PC-9 (cell line): ENCODE results near the gene TTLL1. TPM values are rescaled to one million over a fixed set of nuclear protein-coding genes. Genes with fewer than 3 reads are reported as not detected.

Experiments
- BruUV-seq: library from RNA; stranded (reverse); fragments of 400-500 nt; replicated peaks from 2 replicates; lab custom pipeline; 2021; lab: Mats Ljungman, UMichigan
- CTCF ChIA-PET: fragments of 300-600 bp; sonication (Branson Sonifier 250); formaldehyde crosslinking; loops from one replicate; lab custom pipeline; 2022; ENCODE audit warnings: antibody characterized with exemption; lab: Charles Lee
- POLR2A ChIA-PET: fragments of 300-600 bp; sonication (Branson Sonifier 250); formaldehyde crosslinking; loops from one replicate; lab custom pipeline; 2022; ENCODE audit warnings: antibody characterized with exemption; ENCODE audit not compliant: unreplicated experiment; lab: Charles Lee
- DNase-seq, 2 experiments: peaks; one replicate each; pipeline versions ENCODE4 v3.0.0 to v3.0.0-alpha.2; 2015 to 2022; ENCODE audit warnings: mixed read lengths in 1 of 2
- H2AFZ ChIP-seq: fragments of 200-600 bp; sonication (generic); 2 replicates; pipeline ENCODE4 v1.8.1; 2017; ENCODE audit warnings: antibody characterized with exemption
- H3F3A ChIP-seq: fragments of 200-600 bp; sonication (generic); 2 replicates; pipeline ENCODE4 v1.8.1; 2017; ENCODE audit warnings: antibody characterized with exemption, mild to moderate bottlenecking, low read depth; ENCODE audit not compliant: insufficient read depth
- H3K27ac ChIP-seq: fragments of 200-600 bp; sonication (generic); 2 replicates; pipeline ENCODE4 v1.6.1; 2016; ENCODE audit warnings: mixed run types
- H3K27me3 ChIP-seq: fragments of 200-600 bp; sonication (generic); 2 replicates; pipeline ENCODE4 v1.6.1; 2016; ENCODE audit warnings: low read depth, mixed run types; ENCODE audit not compliant: insufficient read depth
- H3K36me3 ChIP-seq: fragments of 200-600 bp; sonication (generic); 2 replicates; pipeline ENCODE4 v1.6.1; 2016; ENCODE audit warnings: low read depth, mixed run types
- H3K4me1 ChIP-seq: fragments of 200-600 bp; sonication (generic); replicated peaks from 2 replicates; pipeline ENCODE4 v1.6.1; 2016; ENCODE audit warnings: mixed run types; ENCODE audit not compliant: insufficient read depth
- H3K4me2 ChIP-seq: fragments of 200-600 bp; sonication (generic); 2 replicates; pipeline ENCODE4 v1.6.1; 2017; ENCODE audit warnings: mixed run types
- H3K4me3 ChIP-seq: fragments of 200-600 bp; sonication (generic); 2 replicates; pipeline ENCODE4 v1.6.1; 2016; ENCODE audit warnings: mixed run types
- H3K79me2 ChIP-seq: fragments of 200-600 bp; sonication (generic); 2 replicates; pipeline ENCODE4 v1.6.1; 2017; ENCODE audit warnings: low read depth, mixed run types
- H3K9me2 ChIP-seq: fragments of 200-600 bp; sonication (generic); 2 replicates; pipeline ENCODE4 v1.8.1; 2017; ENCODE audit warnings: mild to moderate bottlenecking; ENCODE audit not compliant: insufficient read depth
- H3K9me3 ChIP-seq: fragments of 200-600 bp; sonication (generic); 2 replicates; pipeline ENCODE4 v1.8.1; 2016; ENCODE audit warnings: low read depth; ENCODE audit not compliant: insufficient read depth
- H4K20me1 ChIP-seq: fragments of 200-600 bp; sonication (generic); 2 replicates; pipeline ENCODE4 v1.8.1; 2017; ENCODE audit not compliant: insufficient read depth
- CTCF ChIP-seq: fragments of 200-600 bp; sonication (generic); conservative IDR thresholded peaks from 2 replicates; pipeline ENCODE4 v1.6.1; 2017; ENCODE audit warnings: mixed run types, antibody characterized with exemption, mild to moderate bottlenecking, moderate library complexity
- EZH2 ChIP-seq: fragments of 200-600 bp; sonication (generic); IDR thresholded peaks from 2 replicates; pipeline ENCODE4 v1.8.0; 2017; ENCODE audit warnings: antibody characterized with exemption, low read depth
- intact Hi-C: fragments of 100-400 bp; cut with micrococcal nuclease; formaldehyde crosslinking; loops from one replicate; pipeline ENCODE4 v1.10.0; 2022; ENCODE audit not compliant: unreplicated experiment
- total RNA-seq: library from RNA; stranded (reverse); gene quantifications from 2 replicates; pipeline ENCODE4 v1.2.3, GENCODE V29; 2021

The TTLL1 gene
- total RNA-seq, 1 experiment from 2014 or later, result 7.8 TPM

GRCh38 chr22:43066844-43067385, 22.3 kb downstream of the TTLL1 start:
- H3F3A ChIP-seq, result peaks cover 7% of the 10 kb centered on the region
- peak overlapping the region; percentile 34; the same call in 1 of the 2 replicates for H3K4me2 ChIP-seq
- no peak overlapping the region for H3K27ac ChIP-seq
- H3K9me2 ChIP-seq, result no peaks in the 10 kb centered on the region
- H3K9me3 ChIP-seq, result no peaks in the 10 kb centered on the region
- peak; percentile 41 to 63 for DNase-seq
- no peaks in the 10 kb centered on the region for H4K20me1 ChIP-seq
- peaks cover 7% of the 10 kb centered on the region for H3K4me1 ChIP-seq
- H2AFZ ChIP-seq, result no peak overlapping the region
- no peaks in the 10 kb centered on the region for H3K79me2 ChIP-seq
- intact Hi-C loops, result no loop called here
- H3K27me3 ChIP-seq, result no peaks in the 10 kb centered on the region
- ChIA-PET CTCF (no interaction called here), POLR2A (no interaction called here)
- BruUV-seq, result no TSS peak
- no peaks in the 10 kb centered on the region for H3K36me3 ChIP-seq
- TF ChIP-seq CTCF (no peak), EZH2 (no peak)
- H3K4me3 ChIP-seq, result no peak overlapping the region

GRCh38 chr22:43066134-43066533, 23.1 kb downstream of the TTLL1 start:
- Histone ChIP-seq H3K27me3 (no peaks in the 10 kb centered on the region), H3K4me1 (peaks cover 7% of the 10 kb centered on the region), H3K27ac (no peak overlapping the region), H3K9me3 (no peaks in the 10 kb centered on the region), H4K20me1 (no peaks in the 10 kb centered on the region), H3K9me2 (no peaks in the 10 kb centered on the region), H2AFZ (no peak overlapping the region), H3K36me3 (no peaks in the 10 kb centered on the region), H3F3A (peaks cover 7% of the 10 kb centered on the region), H3K79me2 (no peaks in the 10 kb centered on the region), H3K4me3 (no peak overlapping the region), H3K4me2 (no peak overlapping the region)
- ChIA-PET CTCF (interaction anchor here (0.6 kb wide), 2 partner anchors 51 to 93 kb away, joined by 3 read pairs; no protein-coding TSS in a partner anchor), POLR2A (no interaction called here)
- no TSS peak for BruUV-seq
- TF ChIP-seq EZH2 (no peak), CTCF (no peak)
- intact Hi-C loops, result no loop called here
- no peak for DNase-seq

GRCh38 chr22:43060183-43060582, 29.0 kb downstream of the TTLL1 start:
- H3F3A ChIP-seq, result no peaks in the 10 kb centered on the region; the same call in 1 of the 2 replicates
- H3K79me2 ChIP-seq, result no peaks in the 10 kb centered on the region
- H3K4me2 ChIP-seq, result no peak overlapping the region
- no peaks in the 10 kb centered on the region for H4K20me1 ChIP-seq
- H3K4me3 ChIP-seq, result no peak overlapping the region
- H3K9me3 ChIP-seq, result no peaks in the 10 kb centered on the region
- no peak overlapping the region for H2AFZ ChIP-seq
- no peaks in the 10 kb centered on the region for H3K4me1 ChIP-seq
- intact Hi-C loops, result no loop called here
- no peaks in the 10 kb centered on the region for H3K27me3 ChIP-seq
- H3K27ac ChIP-seq, result no peak overlapping the region
- peak in 1 of 2 experiments; percentile 56 for DNase-seq
- ChIA-PET POLR2A (interaction anchor here (0.6 to 0.7 kb wide), 2 partner anchors 20 to 206 kb away, joined by 3 to 5 read pairs; no protein-coding TSS in a partner anchor), CTCF (interaction anchor here (0.5 kb wide), 2 partner anchors 38 to 369 kb away, joined by 4 to 7 read pairs; no protein-coding TSS in a partner anchor)
- H3K9me2 ChIP-seq, result no peaks in the 10 kb centered on the region
- TF ChIP-seq EZH2 (no peak), CTCF (peak; percentile 92)
- H3K36me3 ChIP-seq, result no peaks in the 10 kb centered on the region
- BruUV-seq, result no TSS peak
